ENCODE data around the gene C11orf58. TPM values are rescaled to one million over a fixed set of nuclear protein-coding genes. Genes with fewer than 3 reads are reported as not detected.

Gene C11orf58
- 40.9 TPM for total RNA-seq

- Histone ChIP-seq H3K27ac (peak within 1 kb of the TSS; percentile 95), H3K36me3 (no peaks in the 10 kb centered on the region), H3K4me1 (peaks cover 4 to 16% of the 10 kb centered on the region in 2 donors), H3K4me3 (peak within 1 kb of the TSS; percentile 93), H3K9me3 (no peaks in the 10 kb centered on the region), H3K27me3 (no peaks in the 10 kb centered on the region)
- TF ChIP-seq CTCF (IDR thresholded peaks at IDR 0.05) = no peak
- peak; percentile 94 to 98 for DNase-seq (ENCODE audit: low spot score in 2 of 2)
- intact Hi-C loops (cut with DNase I) = loop anchor here (2.0 to 10.0 kb wide), 4 partner anchors 54 to 1966 kb away; partner anchors contain the start of gene RPS13
Measured at GRCh38 chr11:16738193-16738946, at the start of gene C11orf58. TSS of gene C11orf58 (plus strand) at chr11:16738647. CDS start at chr11:16738779, 132 bp downstream.

- intact Hi-C loops (cut with DNase I) = no loop called here
- Histone ChIP-seq H3K27ac (no peak overlapping the region), H3K9me3 (no peaks in the 10 kb centered on the region), H3K27me3 (no peaks in the 10 kb centered on the region), H3K4me3 (no peak overlapping the region), H3K36me3 (no peaks in the 10 kb centered on the region), H3K4me1 (no peaks in the 10 kb centered on the region)
- DNase-seq (ENCODE audit: low spot score in 2 of 2) = no peak
- TF ChIP-seq CTCF (IDR thresholded peaks at IDR 0.05) = no peak
Measured at GRCh38 chr11:16690086-16690485, 48.4 kb upstream of the C11orf58 start.

- Histone ChIP-seq H3K27me3 (no peaks in the 10 kb centered on the region), H3K36me3 (no peaks in the 10 kb centered on the region), H3K4me3 (no peak overlapping the region), H3K4me1 (no peaks in the 10 kb centered on the region), H3K27ac (no peak overlapping the region), H3K9me3 (no peaks in the 10 kb centered on the region)
- no peak for DNase-seq (ENCODE audit: low spot score in 2 of 2)
- TF ChIP-seq CTCF (IDR thresholded peaks at IDR 0.05) = no peak
- intact Hi-C loops (cut with DNase I) = no loop called here
Measured at GRCh38 chr11:16703795-16704194, 34.7 kb upstream of the C11orf58 start.

- no peaks in the 10 kb centered on the region for H3K27me3 ChIP-seq
- H3K4me1 ChIP-seq = no peaks in the 10 kb centered on the region
- H3K36me3 ChIP-seq = no peaks in the 10 kb centered on the region
- intact Hi-C loops (cut with DNase I) = no loop called here
- DNase-seq (ENCODE audit: low spot score in 2 of 2) = no peak
- no peak for TF ChIP-seq CTCF (IDR thresholded peaks at IDR 0.05)
- H3K4me3 ChIP-seq = no peak overlapping the region
- no peaks in the 10 kb centered on the region for H3K9me3 ChIP-seq
- H3K27ac ChIP-seq = no peak overlapping the region
Measured at GRCh38 chr11:16713594-16713993, 24.9 kb upstream of the C11orf58 start.

- no peak for DNase-seq (ENCODE audit: low spot score in 2 of 2)
- no peaks in the 10 kb centered on the region for H3K4me1 ChIP-seq
- H3K36me3 ChIP-seq = no peaks in the 10 kb centered on the region
- no peak overlapping the region for H3K27ac ChIP-seq
- H3K9me3 ChIP-seq = no peaks in the 10 kb centered on the region
- intact Hi-C loops (cut with DNase I) = no loop called here
- no peak overlapping the region for H3K4me3 ChIP-seq
- TF ChIP-seq CTCF (IDR thresholded peaks at IDR 0.05) = no peak
- no peaks in the 10 kb centered on the region for H3K27me3 ChIP-seq
Measured at GRCh38 chr11:16722581-16723344, 15.7 kb upstream of the C11orf58 start.
